ENCODE data around the gene OTX1. TPM values are rescaled to one million over a fixed set of nuclear protein-coding genes. Genes with fewer than 3 reads are reported as not detected.

The OTX1 gene
- total and polyA plus RNA-seq, 10 of the 15 experiments (the other 5 are each of a cell fraction or from before 2014, with no cell fraction given) = 0.04 to 0.67 (median 0.23) TPM; not detected in 2

GRCh38 chr2:63059793-63060471, 9.3 kb downstream of the OTX1 start:
- no peak for DNase-seq (ENCODE audit: low read depth, low spot score)
- ChIA-PET CTCF (no interaction called here), RAD21 (ENCODE audit: unreplicated experiment) (no interaction called here), SMC1A (ENCODE audit: uncharacterized antibody, unreplicated experiment) (no interaction called here), POLR2A (interaction anchor here (0.6 kb wide), 1 partner anchor 47 kb away, joined by 3 read pairs; no protein-coding TSS in a partner anchor)
- Histone ChIP-seq H3K36me3 (ENCODE audit: control insufficient read depth in 2 of 2, insufficient read depth in 2 of 2, low read length in 1 of 2) (no peaks in the 10 kb centered on the region; a peak in 1 of 4 replicates), H2AFZ (ENCODE audit: control insufficient read depth, low read depth, low read length) (0 out of 2 replicates have a peak overlapping the region, but pooled peaks have one; percentile 4), H3K27ac (ENCODE audit: control insufficient read depth, insufficient read depth) (no peak overlapping the region), H3K9me3 (replicated peaks; ENCODE audit: control insufficient read depth, insufficient read depth, low read length) (no peaks in the 10 kb centered on the region; the same call in 1 of the 3 replicates), H3K4me3 (0 out of 2 replicates have a peak overlapping the region, but pooled peaks have one; percentile 31), H3K9ac (ENCODE audit: control insufficient read depth, insufficient read depth, low read length) (no peak overlapping the region), H3K27me3 (replicated peaks in 1 of 2; ENCODE audit: control insufficient read depth in 2 of 2, insufficient read depth in 2 of 2, low read length in 1 of 2) (peaks cover 5 to 15% of the 10 kb centered on the region in 2 experiments), H3K79me2 (ENCODE audit: control insufficient read depth, insufficient read depth, low read length) (no peaks in the 10 kb centered on the region), H3K4me2 (ENCODE audit: control insufficient read depth, insufficient read depth) (0 out of 2 replicates have a peak overlapping the region, but pooled peaks have one; percentile 11), H3K4me1 (ENCODE audit: control insufficient read depth, insufficient read depth, low read length) (peaks cover 9% of the 10 kb centered on the region; the same call in 1 of the 2 replicates), H4K20me1 (ENCODE audit: control insufficient read depth, insufficient read depth) (no peaks in the 10 kb centered on the region)
- intact Hi-C loops (cut with micrococcal nuclease; ENCODE audit: unreplicated experiment) = loop anchor here (10.0 kb wide), 3 partner anchors 275 to 605 kb away; no protein-coding TSS in a partner anchor
- WGBS (ENCODE audit: insufficient coverage, insufficient replicate concordance, low lambda C conversion rate, missing lambda C conversion rate) = 14% methylated on average over 20 of the region's 39 CpGs
- no peak for FAIRE-seq
- TF ChIP-seq BMI1 (IDR thresholded peaks at IDR 0.05; ENCODE audit: borderline replicate concordance) = peak; percentile 91
- no peak for TF ChIP-seq KAT2A (conservative IDR thresholded peaks at IDR 0.05; ENCODE audit: control insufficient read depth, low read depth, low read length)
- TF ChIP-seq FOXM1 (IDR thresholded peaks at IDR 0.05; ENCODE audit: low read depth, low read length) = no peak
- TF ChIP-seq SIN3A (IDR thresholded peaks at IDR 0.05; ENCODE audit: low read depth, low read length) = no peak
- ATAC-seq = peak; percentile 62
- no TSS peak for BruUV-seq (replicated peaks)
- in situ Hi-C loops (cut with MboI) = no loop called here

DNA sequence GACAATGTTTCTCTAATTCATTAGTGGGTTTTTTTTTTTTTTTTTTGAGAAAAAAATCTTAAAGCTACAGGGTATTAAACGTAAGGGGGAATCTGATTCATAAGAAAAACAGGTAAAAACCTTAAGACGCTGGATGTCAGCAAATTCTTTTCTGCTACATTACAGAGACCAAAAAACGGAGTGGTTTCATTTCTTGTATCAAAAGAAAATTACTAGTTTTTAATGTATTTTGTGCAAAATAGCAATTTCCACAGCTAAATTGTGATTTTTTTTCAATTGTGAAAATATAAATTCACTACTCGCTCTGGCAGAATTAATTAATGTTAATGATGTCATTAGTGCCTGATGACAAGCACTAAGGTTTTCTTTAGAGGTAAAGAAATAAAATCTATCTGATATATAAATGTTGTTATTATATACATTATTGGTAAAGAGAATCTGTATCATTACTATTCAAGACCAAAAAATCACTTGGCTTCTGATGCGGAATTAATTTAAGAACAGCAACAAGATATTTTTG, 9.9 kb downstream of the OTX1 start:
- Histone ChIP-seq H2AFZ (ENCODE audit: control insufficient read depth, low read depth, low read length) (no peak overlapping the region), H3K36me3 (ENCODE audit: control insufficient read depth in 2 of 2, insufficient read depth in 2 of 2, low read length in 1 of 2) (no peaks in the 10 kb centered on the region), H3K27ac (ENCODE audit: control insufficient read depth, insufficient read depth) (no peak overlapping the region), H3K4me3 (no peak overlapping the region), H3K9me3 (replicated peaks; ENCODE audit: control insufficient read depth, insufficient read depth, low read length) (no peaks in the 10 kb centered on the region; the same call in 1 of the 3 replicates), H4K20me1 (ENCODE audit: control insufficient read depth, insufficient read depth) (no peaks in the 10 kb centered on the region), H3K4me2 (ENCODE audit: control insufficient read depth, insufficient read depth) (no peak overlapping the region), H3K27me3 (replicated peaks in 1 of 2; ENCODE audit: control insufficient read depth in 2 of 2, insufficient read depth in 2 of 2, low read length in 1 of 2) (peaks cover 5 to 9% of the 10 kb centered on the region in 2 experiments), H3K4me1 (ENCODE audit: control insufficient read depth, insufficient read depth, low read length) (peaks cover 9% of the 10 kb centered on the region; the same call in 1 of the 2 replicates), H3K9ac (ENCODE audit: control insufficient read depth, insufficient read depth, low read length) (no peak overlapping the region), H3K79me2 (ENCODE audit: control insufficient read depth, insufficient read depth, low read length) (no peaks in the 10 kb centered on the region)
- in situ Hi-C loops (cut with MboI) (no loop called here), intact Hi-C loops (cut with micrococcal nuclease; ENCODE audit: unreplicated experiment) (loop anchor here (10.0 kb wide), 1 partner anchor 364 kb away; no protein-coding TSS in a partner anchor)
- 22% methylated on average over 5 of the region's 5 CpGs for WGBS (ENCODE audit: insufficient coverage, insufficient replicate concordance, low lambda C conversion rate, missing lambda C conversion rate)
- TSS peak; percentile 55 for BruUV-seq (replicated peaks)
- ATAC-seq = no peak
- POLR2A ChIA-PET = interaction anchor here (0.6 kb wide), 2 partner anchors 47 to 415 kb away, joined by 3 to 4 read pairs; no protein-coding TSS in a partner anchor
- CTCF ChIA-PET = no interaction called here
- RAD21 ChIA-PET (ENCODE audit: unreplicated experiment) = no interaction called here
- TF ChIP-seq EP300 (IDR thresholded peaks at IDR 0.05; ENCODE audit: borderline replicate concordance in 1 of 2, control insufficient read depth in 1 of 2, low read depth in 2 of 2, low read length in 2 of 2) = no peak
- TF ChIP-seq BCL11A (IDR thresholded peaks at IDR 0.05; ENCODE audit: low read depth, low read length) = no peak
- no peak for TF ChIP-seq SMC3 (IDR thresholded peaks at IDR 0.05; ENCODE audit: borderline replicate concordance, low read length)
- SMC1A ChIA-PET (ENCODE audit: uncharacterized antibody, unreplicated experiment) = interaction anchor here (0.6 kb wide), 1 partner anchor 781 kb away, joined by 5 read pairs; the partner anchor contains the start of gene UGP2
- FAIRE-seq = no peak
- DNase-seq (ENCODE audit: low read depth, low spot score) = no peak
